PC-9 (cell line): ENCODE data around the gene IMP3. TPM values are rescaled to one million over a fixed set of nuclear protein-coding genes. Genes with fewer than 3 reads are reported as not detected.

Source experiments
- BruUV-seq: library from RNA; stranded (reverse); fragments of 400-500 nt; replicated peaks from 2 replicates; lab custom pipeline; 2021; lab: Mats Ljungman, UMichigan
- CTCF ChIA-PET: fragments of 300-600 bp; sonication (Branson Sonifier 250); formaldehyde crosslinking; loops from one replicate; lab custom pipeline; 2022; ENCODE audit warnings: antibody characterized with exemption; lab: Charles Lee
- POLR2A ChIA-PET: fragments of 300-600 bp; sonication (Branson Sonifier 250); formaldehyde crosslinking; loops from one replicate; lab custom pipeline; 2022; ENCODE audit warnings: antibody characterized with exemption; ENCODE audit not compliant: unreplicated experiment; lab: Charles Lee
- DNase-seq, 2 experiments: peaks; one replicate each; pipeline versions ENCODE4 v3.0.0 to v3.0.0-alpha.2; 2015 to 2022; ENCODE audit warnings: mixed read lengths in 1 of 2
- H2AFZ ChIP-seq: fragments of 200-600 bp; sonication (generic); 2 replicates; pipeline ENCODE4 v1.8.1; 2017; ENCODE audit warnings: antibody characterized with exemption
- H3F3A ChIP-seq: fragments of 200-600 bp; sonication (generic); 2 replicates; pipeline ENCODE4 v1.8.1; 2017; ENCODE audit warnings: antibody characterized with exemption, mild to moderate bottlenecking, low read depth; ENCODE audit not compliant: insufficient read depth
- H3K27ac ChIP-seq: fragments of 200-600 bp; sonication (generic); 2 replicates; pipeline ENCODE4 v1.6.1; 2016; ENCODE audit warnings: mixed run types
- H3K27me3 ChIP-seq: fragments of 200-600 bp; sonication (generic); 2 replicates; pipeline ENCODE4 v1.6.1; 2016; ENCODE audit warnings: low read depth, mixed run types; ENCODE audit not compliant: insufficient read depth
- H3K36me3 ChIP-seq: fragments of 200-600 bp; sonication (generic); 2 replicates; pipeline ENCODE4 v1.6.1; 2016; ENCODE audit warnings: low read depth, mixed run types
- H3K4me1 ChIP-seq: fragments of 200-600 bp; sonication (generic); replicated peaks from 2 replicates; pipeline ENCODE4 v1.6.1; 2016; ENCODE audit warnings: mixed run types; ENCODE audit not compliant: insufficient read depth
- H3K4me2 ChIP-seq: fragments of 200-600 bp; sonication (generic); 2 replicates; pipeline ENCODE4 v1.6.1; 2017; ENCODE audit warnings: mixed run types
- H3K4me3 ChIP-seq: fragments of 200-600 bp; sonication (generic); 2 replicates; pipeline ENCODE4 v1.6.1; 2016; ENCODE audit warnings: mixed run types
- H3K79me2 ChIP-seq: fragments of 200-600 bp; sonication (generic); 2 replicates; pipeline ENCODE4 v1.6.1; 2017; ENCODE audit warnings: low read depth, mixed run types
- H3K9me2 ChIP-seq: fragments of 200-600 bp; sonication (generic); 2 replicates; pipeline ENCODE4 v1.8.1; 2017; ENCODE audit warnings: mild to moderate bottlenecking; ENCODE audit not compliant: insufficient read depth
- H3K9me3 ChIP-seq: fragments of 200-600 bp; sonication (generic); 2 replicates; pipeline ENCODE4 v1.8.1; 2016; ENCODE audit warnings: low read depth; ENCODE audit not compliant: insufficient read depth
- H4K20me1 ChIP-seq: fragments of 200-600 bp; sonication (generic); 2 replicates; pipeline ENCODE4 v1.8.1; 2017; ENCODE audit not compliant: insufficient read depth
- EZH2 ChIP-seq: fragments of 200-600 bp; sonication (generic); IDR thresholded peaks from 2 replicates; pipeline ENCODE4 v1.8.0; 2017; ENCODE audit warnings: antibody characterized with exemption, low read depth
- intact Hi-C: fragments of 100-400 bp; cut with micrococcal nuclease; formaldehyde crosslinking; loops from one replicate; pipeline ENCODE4 v1.10.0; 2022; ENCODE audit not compliant: unreplicated experiment
- total RNA-seq: library from RNA; stranded (reverse); gene quantifications from 2 replicates; pipeline ENCODE4 v1.2.3, GENCODE V29; 2021
- TF ChIP-seq, protein P1 (sequence below): fragments of 200-600 bp; sonication (generic); conservative IDR thresholded peaks from 2 replicates; pipeline ENCODE4 v1.6.1; 2017; ENCODE audit warnings: mixed run types, antibody characterized with exemption, mild to moderate bottlenecking, moderate library complexity

IMP3 gene
- total RNA-seq, 1 experiment from 2014 or later: 53.0 TPM

DNA sequence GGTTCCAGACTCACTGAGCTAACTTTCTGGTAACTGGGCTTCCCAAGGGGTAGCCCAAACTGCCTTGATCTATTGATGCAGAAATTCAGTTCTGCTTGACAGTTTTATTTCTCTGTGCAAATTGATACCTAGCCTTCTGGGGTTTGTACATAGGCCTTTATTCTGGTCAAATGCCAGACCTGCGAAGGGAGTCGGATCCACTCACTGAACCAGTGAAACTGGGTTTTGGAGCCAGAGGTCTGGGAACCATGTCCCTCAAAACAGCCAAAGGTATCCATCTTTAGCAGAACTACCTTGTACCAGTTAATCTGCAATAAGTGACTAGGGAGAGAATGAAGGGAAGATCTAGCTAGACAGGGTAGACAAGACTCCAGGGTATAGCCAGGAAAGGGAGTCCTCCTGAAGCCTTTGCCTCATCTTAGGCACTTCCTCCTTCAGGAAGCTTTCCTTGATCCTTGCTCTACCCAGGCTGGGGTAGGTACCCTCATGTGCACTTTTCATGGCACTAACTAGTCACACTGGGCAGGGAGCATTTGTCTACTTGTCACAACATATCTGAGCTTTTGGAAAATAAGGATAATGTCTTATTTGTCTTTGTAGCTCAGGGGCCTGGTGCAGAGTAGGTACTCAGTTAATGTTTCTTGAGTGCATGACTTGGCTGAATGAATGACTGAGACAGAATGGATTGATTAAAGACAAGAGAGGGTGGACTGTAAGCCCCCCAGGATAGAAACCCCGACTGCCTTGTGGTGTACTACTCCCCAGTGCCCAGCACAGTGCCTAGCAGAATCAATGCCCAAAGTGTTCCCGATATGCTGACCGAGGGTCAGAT is 6.3 kb upstream of the IMP3 start:
- Histone ChIP-seq H3K4me3 (peak overlapping the region; percentile 86), H2AFZ (peak overlapping the region; percentile 85), H3K79me2 (peaks cover 52% of the 10 kb centered on the region), H3K9me2 (no peaks in the 10 kb centered on the region), H3K36me3 (no peaks in the 10 kb centered on the region), H3K27me3 (no peaks in the 10 kb centered on the region), H4K20me1 (peaks cover 7% of the 10 kb centered on the region), H3K9me3 (no peaks in the 10 kb centered on the region), H3K27ac (peak overlapping the region; percentile 46), H3K4me2 (peak overlapping the region; percentile 96), H3K4me1 (peaks cover 50% of the 10 kb centered on the region), H3F3A (peaks cover 19% of the 10 kb centered on the region)
- TF ChIP-seq, protein P1, sequence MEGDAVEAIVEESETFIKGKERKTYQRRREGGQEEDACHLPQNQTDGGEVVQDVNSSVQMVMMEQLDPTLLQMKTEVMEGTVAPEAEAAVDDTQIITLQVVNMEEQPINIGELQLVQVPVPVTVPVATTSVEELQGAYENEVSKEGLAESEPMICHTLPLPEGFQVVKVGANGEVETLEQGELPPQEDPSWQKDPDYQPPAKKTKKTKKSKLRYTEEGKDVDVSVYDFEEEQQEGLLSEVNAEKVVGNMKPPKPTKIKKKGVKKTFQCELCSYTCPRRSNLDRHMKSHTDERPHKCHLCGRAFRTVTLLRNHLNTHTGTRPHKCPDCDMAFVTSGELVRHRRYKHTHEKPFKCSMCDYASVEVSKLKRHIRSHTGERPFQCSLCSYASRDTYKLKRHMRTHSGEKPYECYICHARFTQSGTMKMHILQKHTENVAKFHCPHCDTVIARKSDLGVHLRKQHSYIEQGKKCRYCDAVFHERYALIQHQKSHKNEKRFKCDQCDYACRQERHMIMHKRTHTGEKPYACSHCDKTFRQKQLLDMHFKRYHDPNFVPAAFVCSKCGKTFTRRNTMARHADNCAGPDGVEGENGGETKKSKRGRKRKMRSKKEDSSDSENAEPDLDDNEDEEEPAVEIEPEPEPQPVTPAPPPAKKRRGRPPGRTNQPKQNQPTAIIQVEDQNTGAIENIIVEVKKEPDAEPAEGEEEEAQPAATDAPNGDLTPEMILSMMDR: no peak
- no peak for TF ChIP-seq EZH2
- no TSS peak for BruUV-seq
- no peak for DNase-seq
- ChIA-PET POLR2A (interaction anchor here (0.6 to 1.4 kb wide), 5 partner anchors 23 to 279 kb away, joined by 3 to 7 read pairs (median 5); partner anchors contain the start of genes MAN2C1 and SIN3A), CTCF (interaction anchor here (0.9 kb wide), 1 partner anchor 193 kb away, joined by 4 read pairs; no protein-coding TSS in a partner anchor)
- intact Hi-C loops: no loop called here

DNA sequence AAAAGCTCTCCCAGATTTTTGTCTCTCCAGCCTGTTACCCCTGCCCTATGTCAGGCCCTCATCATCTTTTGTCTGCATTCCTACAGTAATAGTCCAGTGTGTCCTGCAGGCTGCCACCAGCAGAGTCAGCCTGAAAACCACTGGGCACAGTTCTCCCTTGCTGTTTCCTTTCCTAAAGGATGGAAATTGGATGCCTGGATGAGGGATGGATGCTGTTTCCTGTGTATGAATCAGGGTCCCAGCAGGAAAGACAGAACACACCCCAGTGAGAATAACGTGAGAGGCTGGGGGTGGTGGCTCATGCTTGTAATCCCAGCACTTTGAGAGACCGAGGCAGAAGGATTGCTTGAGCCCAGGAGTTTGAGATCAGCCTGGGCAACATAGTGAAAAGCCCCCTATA is 4.4 kb upstream of the IMP3 start:
- Histone ChIP-seq H3K9me2 (no peaks in the 10 kb centered on the region), H3K27me3 (no peaks in the 10 kb centered on the region), H3K36me3 (no peaks in the 10 kb centered on the region), H4K20me1 (no peaks in the 10 kb centered on the region), H3K4me1 (peaks cover 36% of the 10 kb centered on the region), H3K9me3 (no peaks in the 10 kb centered on the region), H3K4me2 (no peak overlapping the region), H3K27ac (no peak overlapping the region), H3F3A (peaks cover 25% of the 10 kb centered on the region), H2AFZ (no peak overlapping the region), H3K79me2 (peaks cover 39% of the 10 kb centered on the region), H3K4me3 (no peak overlapping the region)
- ChIA-PET CTCF (no interaction called here), POLR2A (no interaction called here)
- DNase-seq: no peak
- BruUV-seq: no TSS peak
- intact Hi-C loops: loop anchor here (5.0 kb wide), 2 partner anchors 137 to 277 kb away; partner anchors contain the start of gene MAN2C1
- TF ChIP-seq, protein P1: no peak
- TF ChIP-seq EZH2: no peak

DNA sequence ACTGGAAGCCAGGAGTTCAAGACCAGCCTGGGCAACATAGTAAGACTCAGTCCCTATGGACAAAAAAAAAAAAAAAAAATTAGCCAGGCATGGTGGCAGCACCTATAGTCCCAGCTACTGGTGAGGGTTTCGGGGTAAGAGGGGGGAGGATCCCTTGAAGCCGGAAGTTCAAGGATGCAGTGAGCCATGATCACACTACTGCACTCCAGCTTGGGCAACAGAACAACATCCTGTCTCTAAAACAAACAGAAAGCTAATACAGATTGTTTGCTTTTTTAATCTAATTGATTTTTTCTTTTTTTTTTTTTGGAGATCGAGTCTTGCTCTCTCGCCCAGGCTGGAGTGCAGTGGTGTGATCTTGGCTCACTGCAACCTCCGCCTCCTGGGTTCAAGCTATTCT is 1.6 kb upstream of the IMP3 start:
- POLR2A ChIA-PET: interaction anchor here (0.5 kb wide), 1 partner anchor 31 kb away, joined by 4 read pairs; no protein-coding TSS in a partner anchor
- Histone ChIP-seq H3K27ac (no peak overlapping the region), H3K27me3 (no peaks in the 10 kb centered on the region), H3K36me3 (no peaks in the 10 kb centered on the region; the same call in 1 of the 2 replicates), H3K9me2 (no peaks in the 10 kb centered on the region), H3K4me2 (no peak overlapping the region), H3K4me1 (peaks cover 42% of the 10 kb centered on the region), H3K4me3 (no peak overlapping the region), H4K20me1 (peaks cover 4% of the 10 kb centered on the region), H3K9me3 (no peaks in the 10 kb centered on the region), H3K79me2 (peaks cover 44% of the 10 kb centered on the region), H3F3A (peaks cover 26% of the 10 kb centered on the region), H2AFZ (no peak overlapping the region)
- no TSS peak for BruUV-seq
- TF ChIP-seq, protein P1: no peak
- TF ChIP-seq EZH2: no peak
- DNase-seq: no peak
- intact Hi-C loops: loop anchor here (2.0 to 5.0 kb wide), 6 partner anchors 15 to 274 kb away; partner anchors contain the start of gene MAN2C1
- CTCF ChIA-PET: interaction anchor here (0.6 kb wide), 1 partner anchor 24 kb away, joined by 3 read pairs; no protein-coding TSS in a partner anchor
